GM23338 (cell line): ENCODE results near the gene C1QTNF5.

Source experiments
- CREB1 ChIP-seq: fragments of 250-450 bp; sonication (Bioruptor Pico); IDR thresholded peaks from 2 replicates; pipeline ENCODE4 v1.5.0; 2020; ENCODE audit warnings: low read depth, mild to moderate bottlenecking, moderate library complexity
- CTCF ChIP-seq, 2 experiments: fragments of 200-600 bp in 1 of 2; sonication (generic) in 1 of 2; conservative IDR thresholded peaks; 2 replicates each; pipeline versions ENCODE4 v1.5.1 to v1.6.1; 2016 to 2017; ENCODE audit warnings: antibody characterized with exemption in 2 of 2, low read depth in 2 of 2, mild to moderate bottlenecking in 2 of 2, moderate library complexity in 1 of 2
- ETS1 ChIP-seq: IDR thresholded peaks from 2 replicates; pipeline ENCODE4 v1.6.1; 2016; ENCODE audit warnings: antibody characterized with exemption
- EZH2 ChIP-seq: fragments of 200-600 bp; sonication (generic); IDR thresholded peaks from one replicate; pipeline ENCODE4 v1.8.0; 2017; ENCODE audit warnings: antibody characterized with exemption, mild to moderate bottlenecking, low read depth; ENCODE audit not compliant: unreplicated experiment
- EZH2phosphoT487 ChIP-seq: fragments of 200-600 bp; sonication (generic); IDR thresholded peaks from one replicate; pipeline ENCODE4 v1.8.1; 2018; ENCODE audit warnings: antibody characterized with exemption; ENCODE audit not compliant: unreplicated experiment
- JUNB ChIP-seq: IDR thresholded peaks from one replicate; pipeline ENCODE4 v1.6.1; 2016; ENCODE audit warnings: antibody characterized with exemption; ENCODE audit not compliant: unreplicated experiment
- NANOG ChIP-seq: IDR thresholded peaks from 2 replicates; pipeline ENCODE4 v1.6.1; 2016; ENCODE audit warnings: antibody characterized with exemption, borderline replicate concordance
- POLR2AphosphoS5 ChIP-seq: IDR thresholded peaks from 2 replicates; pipeline ENCODE4 v1.6.1; 2016; ENCODE audit warnings: antibody characterized with exemption, low read depth
- REST ChIP-seq: IDR thresholded peaks from one replicate; pipeline ENCODE4 v1.6.1; 2018; ENCODE audit warnings: antibody characterized with exemption; ENCODE audit not compliant: unreplicated experiment

GRCh38 chr11:119329320-119329719 lies 11.4 kb downstream of the C1QTNF5 start:
- TF ChIP-seq CTCF (conservative IDR thresholded peaks at IDR 0.05; ENCODE audit: low read depth in 2 of 2) (no peak), REST (no peak), POLR2AphosphoS5 (no peak), EZH2 (no peak), ETS1 (no peak), NANOG (no peak), EZH2phosphoT487 (no peak), CREB1 (no peak), JUNB (no peak)
